NCI-H2081 (cell line): ENCODE measurements around the gene ARHGAP23.

Experiments
- DNase-seq, 2 experiments: peaks; one replicate each; lab custom pipeline; 2025; lab: John Stamatoyannopoulos, UW

Gene ARHGAP23

DNA sequence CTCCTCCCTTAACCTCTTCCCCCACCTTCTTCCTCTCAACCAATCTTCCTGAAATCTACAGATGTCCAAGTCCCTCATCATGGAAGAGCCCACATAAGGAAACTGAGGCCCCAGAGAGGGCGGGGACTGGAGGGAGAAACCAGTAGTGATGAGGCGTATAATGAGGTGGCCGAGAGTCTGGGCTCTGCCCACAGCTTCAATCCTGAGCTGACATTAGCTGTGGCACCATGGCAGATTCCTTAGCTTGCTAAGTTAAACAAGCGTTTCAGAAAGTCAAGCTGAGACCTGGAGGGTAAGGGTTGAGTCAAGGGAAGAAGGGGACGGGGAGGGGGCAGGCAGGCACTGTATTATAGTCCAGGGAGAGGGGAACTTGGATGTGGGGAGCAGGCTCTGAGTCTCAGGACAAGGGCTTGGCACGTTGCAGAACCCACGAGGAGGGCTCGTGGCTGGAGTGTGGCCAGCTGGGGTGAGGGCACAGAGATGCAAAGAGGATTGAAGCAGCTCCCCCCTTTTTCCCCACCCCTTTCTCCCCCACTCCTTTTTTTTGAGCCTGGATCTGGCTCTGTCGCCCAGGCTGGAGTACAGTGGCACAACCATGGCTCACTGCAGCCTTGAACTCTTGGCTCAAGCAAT, 13.3 kb downstream of the ARHGAP23 start:
- no peak for DNase-seq

DNA sequence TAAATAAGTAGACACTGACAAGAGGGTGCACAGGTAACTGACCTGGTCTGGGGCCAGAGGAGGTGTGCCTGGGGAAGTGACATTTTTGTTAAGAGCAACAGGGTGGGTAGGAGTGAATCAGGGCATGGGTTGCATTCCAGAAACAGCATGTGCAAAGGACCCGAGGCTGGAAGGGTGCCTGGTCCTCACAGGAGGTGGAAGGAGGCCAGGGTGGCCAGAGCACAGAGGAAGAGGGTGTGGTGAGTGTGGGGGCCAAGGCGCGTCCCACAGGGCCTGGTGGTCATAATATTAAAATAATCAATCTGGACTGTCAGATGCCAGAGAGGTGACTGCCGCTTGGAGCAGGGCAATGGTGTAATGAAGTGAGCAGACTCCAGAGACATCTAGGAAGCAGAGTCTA, 14.3 kb downstream of the ARHGAP23 start:
- no peak for DNase-seq

DNA sequence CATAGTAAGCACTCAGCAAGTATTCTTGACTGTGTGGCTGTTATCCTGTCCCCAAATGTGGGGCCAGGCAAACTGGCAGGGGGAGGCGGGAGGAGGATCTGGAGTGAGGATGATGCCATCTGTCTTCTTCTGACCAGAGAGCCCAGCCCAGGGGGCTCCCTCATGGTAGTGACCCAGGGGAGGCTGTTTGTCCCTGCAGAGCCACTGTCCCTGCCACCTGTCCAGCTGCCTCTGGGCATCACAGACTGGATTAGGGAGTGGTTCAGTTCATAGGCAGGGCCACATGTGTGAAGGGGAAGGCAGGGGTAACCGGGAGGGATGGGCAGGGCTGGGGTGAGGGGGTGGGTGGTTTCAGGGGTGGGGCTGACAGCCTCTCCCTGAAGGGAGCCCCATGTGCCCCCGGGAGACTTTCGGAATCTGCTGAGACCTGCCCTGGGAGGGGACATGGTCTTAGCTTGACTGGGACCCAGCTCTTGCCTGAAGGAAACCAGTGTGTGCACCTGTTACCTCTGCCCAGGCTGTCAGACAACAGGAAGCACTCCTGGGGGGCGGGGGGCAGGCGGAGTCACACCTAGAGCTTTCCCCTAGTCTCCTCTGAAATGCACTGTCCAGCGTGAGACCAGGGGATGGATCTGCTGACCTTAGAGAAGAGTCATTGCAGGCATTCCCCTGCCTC, 15.2 kb downstream of the ARHGAP23 start:
- DNase-seq, result no peak

DNA sequence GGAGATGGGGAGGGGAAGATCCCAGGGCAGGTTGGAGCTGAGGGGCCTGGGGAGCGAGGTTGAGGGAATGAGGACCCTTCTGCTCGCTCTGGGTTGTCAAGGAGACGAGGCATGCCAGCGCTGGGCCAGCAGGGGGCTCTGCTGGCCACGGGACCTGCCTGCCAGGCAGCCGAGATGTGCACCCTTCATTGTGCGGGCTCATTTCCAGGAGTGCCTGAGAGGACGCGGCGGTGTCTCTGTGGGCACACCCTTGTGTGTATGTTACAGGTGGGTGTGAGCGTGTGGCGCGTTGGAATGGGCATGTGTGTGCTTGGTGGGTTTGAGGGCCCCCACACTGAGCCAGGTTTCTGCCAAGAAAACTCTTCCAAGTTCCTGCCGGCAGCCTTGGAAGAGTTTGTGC, 15.9 kb downstream of the ARHGAP23 start:
- DNase-seq, result peak; percentile 69 to 74

DNA sequence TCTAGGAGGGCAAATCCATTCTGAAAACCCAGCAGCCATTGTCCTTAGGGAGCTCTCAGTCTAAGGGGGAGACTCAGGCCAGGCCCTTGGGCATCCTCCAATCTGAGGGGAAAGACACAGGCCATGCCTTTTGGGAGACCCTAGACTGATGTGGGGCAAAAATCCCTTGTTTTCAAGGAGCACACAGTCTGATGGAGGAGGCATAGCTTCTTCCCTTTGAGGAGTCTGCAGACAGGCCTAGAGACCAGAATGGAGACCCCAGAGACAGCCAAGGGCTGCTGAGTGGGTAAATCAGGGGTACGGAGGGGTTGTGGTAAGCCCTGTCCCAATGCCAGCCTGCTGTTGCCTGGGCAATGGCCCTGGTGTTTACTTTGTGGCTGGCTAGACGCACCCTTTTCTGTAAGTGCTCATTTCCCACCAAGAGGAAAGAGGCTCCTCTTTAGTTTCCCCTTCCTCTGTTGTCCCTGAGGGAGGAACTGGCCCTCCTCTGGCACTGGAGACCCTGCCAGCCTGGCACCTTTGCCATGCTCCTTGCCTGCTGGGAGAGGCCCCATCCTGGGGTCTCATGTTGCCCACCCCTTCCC, 19.3 kb downstream of the ARHGAP23 start:
- no peak for DNase-seq

DNA sequence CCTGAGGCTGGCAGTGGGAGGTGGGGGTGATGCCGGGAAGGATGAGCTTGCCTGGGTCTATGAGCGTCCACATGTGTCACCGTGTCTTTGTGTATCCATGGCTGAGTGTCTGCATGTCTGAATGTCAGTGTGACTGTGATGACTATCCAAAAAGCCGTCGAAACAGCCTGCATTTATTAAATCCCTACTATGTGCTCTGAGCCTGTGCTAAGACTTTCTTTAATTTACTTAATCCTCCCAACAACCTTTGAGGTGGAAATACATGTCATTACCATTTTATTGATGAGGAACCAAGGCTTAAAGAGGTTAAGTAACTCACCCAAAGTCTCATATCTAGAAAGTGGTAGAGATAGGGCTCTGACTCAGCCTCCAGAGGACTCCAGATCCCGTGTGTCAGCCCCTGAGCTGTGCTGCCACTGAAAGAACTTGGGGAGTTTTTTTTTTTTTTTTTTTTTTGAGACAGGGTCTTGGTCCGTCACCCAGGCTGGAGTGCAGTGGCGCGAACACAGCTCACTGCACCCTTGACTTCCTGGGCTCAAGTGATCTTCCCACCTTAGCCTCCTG, 20.0 kb downstream of the ARHGAP23 start:
- no peak for DNase-seq

DNA sequence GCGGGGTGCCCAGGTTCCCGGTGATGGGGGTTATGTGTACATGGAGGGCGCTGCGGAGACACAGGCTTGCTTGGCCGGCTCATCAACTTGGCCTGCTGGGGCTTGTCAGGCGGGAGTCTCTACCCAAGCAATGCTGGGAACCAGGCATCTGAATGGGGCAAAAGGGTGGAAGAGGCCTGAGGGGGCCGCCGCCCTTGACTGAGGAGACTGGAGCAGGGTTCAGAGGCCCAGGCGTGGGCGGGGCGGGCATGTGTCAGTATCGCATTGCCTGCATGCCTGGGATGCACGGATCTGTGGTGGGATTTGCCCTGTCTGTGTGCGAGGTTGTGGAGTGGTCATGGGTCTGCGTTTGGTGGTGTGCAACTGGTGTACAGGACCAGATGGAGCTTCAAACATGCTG, 21.1 kb downstream of the ARHGAP23 start:
- DNase-seq, result no peak

DNA sequence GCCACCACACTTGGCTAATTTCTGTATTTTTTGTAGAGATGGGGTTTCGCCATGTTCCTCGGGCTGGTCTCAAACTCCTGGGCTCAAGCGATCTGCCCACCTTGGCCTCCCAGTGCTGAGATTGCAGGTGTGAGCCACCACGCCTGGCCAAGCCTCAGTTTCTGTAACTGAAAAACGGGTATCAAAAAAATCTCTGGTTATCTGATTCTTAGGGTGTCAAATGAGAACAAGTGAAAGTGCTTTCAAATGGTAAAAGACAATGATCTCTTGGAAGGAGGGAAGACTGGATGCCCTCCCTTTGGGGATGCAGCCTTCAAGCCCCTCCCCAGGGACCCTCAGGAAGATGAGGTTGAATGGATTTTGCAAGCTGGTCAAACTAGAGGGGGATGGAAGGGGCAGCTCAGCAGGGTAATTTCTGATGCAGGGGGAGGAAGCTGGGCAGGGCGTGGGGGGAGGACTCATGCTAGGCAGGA, 22.3 kb downstream of the ARHGAP23 start:
- no peak for DNase-seq

DNA sequence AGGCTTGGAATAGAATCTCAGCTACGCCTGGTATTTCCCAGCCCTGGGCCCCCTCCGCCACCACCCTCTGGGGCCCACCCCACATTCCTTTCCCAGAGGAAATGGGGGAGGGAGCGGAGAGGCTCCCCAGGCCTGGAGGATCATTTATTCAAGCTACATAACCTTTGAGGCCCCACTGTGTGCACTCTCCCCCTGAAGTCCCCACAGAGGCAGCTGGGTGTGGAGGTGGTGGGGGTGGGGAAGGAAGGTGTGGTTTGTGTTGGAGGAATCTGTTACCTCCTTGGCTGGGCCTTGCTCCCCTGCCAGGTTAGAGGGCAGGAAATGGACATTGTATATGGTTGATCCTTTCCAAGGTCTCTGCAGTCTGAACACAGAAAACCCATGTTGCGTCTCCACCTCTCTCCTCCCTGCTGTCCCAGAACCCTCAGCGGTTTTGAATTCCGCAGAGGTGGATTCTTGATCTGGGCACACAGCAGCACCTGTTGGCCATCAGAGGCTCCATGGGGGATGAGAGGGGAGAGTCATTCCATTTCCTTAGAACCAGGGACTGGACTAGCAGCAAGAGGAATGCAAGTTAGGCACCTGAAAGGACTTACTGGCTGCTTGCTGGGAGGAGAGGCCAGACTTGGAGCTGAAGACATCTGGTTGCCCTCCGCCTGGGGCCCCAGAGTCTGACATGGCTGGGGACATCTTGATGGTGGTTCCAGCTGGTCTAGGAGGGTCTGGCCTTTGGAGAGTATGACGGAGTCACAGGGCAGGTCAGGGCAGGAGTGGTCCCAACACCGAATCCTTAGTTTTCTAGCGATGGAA, 23.0 kb downstream of the ARHGAP23 start:
- no peak for DNase-seq

DNA sequence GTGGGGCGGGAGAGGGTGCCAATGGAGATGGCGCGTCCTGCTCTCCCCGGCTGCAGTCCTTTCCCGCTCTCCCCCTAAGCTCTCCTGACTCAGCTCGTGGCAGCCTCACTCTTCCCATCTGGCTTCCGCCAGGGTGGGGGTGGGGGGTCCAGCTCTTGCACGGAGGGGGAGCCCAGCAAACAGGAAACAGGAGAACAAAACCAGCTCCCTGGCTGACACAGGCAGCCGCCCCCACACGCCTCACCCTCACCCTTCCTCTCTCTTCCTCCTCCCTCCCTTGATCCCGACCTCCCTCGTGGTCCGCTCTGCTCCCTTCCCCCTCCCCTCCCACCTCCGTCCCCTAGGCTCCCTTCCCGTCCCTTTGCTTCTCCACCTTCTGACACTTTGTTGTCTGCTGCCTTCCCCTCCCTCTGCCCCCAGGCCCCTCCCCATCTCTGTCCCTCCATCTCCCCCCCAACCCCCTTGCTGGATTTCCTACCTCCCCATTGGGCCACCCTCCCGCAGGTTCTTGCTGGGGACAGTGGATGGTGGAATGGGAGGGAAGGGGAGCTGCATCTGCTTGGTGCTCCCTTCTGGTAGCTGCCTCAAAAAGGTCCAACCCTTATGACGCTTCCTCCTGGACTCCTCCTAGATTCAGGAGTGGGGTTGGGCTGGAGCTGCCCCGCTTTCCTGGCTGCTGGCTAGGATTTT, 23.7 kb downstream of the ARHGAP23 start:
- no peak for DNase-seq

DNA sequence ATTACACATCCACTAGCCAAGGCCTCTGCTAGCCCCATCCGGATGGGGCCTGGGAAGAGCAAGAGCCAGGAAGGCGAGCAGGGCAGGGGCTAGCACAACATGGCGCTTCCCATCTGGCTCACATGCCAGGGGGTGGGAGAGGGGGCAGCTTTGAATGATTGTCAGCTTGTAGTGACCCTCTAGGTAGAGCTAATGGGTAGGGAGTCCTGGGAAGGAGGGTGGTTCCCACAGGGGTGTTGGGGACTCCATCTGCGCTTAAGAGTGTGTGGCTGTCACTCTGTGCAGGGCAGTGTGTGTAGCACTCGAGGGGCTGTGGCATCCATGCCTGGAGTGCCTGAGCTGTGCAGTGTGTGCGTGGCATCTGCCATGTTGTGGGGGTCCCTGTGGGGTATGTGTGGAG, 24.5 kb downstream of the ARHGAP23 start:
- no peak for DNase-seq

DNA sequence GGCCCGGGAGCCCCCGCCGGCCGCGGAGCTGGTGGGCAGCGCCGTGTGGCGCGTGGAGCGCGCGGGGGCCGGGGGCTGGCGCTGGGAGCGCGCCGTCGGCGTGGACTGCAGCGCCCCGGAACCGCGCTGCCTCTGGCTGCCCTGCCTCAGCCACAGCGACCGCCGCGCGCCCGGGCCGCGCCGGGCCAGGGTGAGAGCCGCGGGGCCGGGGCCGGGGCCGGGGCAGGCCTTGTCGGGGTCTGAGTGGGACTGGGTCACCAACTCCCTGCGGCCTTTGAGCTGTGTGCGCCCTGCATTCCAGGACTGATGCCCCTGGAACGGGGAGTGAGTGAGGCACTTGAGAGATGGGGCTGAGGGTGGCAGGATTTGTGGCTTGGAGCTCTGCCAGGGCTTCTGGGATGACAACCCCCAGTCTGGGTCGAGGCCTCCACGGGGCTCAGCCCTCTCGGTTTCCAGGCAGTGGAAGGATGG, 25.7 kb downstream of the ARHGAP23 start:
- DNase-seq, result no peak

DNA sequence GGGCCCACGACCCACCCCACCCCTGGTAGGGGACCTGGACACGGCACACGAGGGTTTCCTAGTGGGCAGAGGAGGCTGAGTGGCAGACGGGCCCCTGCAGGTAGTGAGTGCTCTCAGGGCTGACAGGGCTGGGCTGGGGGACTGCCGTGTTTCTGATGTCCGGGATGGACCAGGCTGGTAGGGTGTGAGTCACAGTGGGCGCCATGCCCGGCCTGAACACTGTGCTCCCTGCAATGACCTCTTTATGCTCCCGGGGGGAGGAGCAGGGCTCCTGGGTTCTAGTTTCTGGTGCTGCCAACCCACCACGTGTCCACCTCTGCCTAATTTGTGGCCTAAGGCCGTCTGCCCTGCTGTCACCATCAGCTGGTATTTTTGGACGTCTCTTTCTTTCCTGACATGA, 26.3 kb downstream of the ARHGAP23 start:
- DNase-seq, result no peak

DNA sequence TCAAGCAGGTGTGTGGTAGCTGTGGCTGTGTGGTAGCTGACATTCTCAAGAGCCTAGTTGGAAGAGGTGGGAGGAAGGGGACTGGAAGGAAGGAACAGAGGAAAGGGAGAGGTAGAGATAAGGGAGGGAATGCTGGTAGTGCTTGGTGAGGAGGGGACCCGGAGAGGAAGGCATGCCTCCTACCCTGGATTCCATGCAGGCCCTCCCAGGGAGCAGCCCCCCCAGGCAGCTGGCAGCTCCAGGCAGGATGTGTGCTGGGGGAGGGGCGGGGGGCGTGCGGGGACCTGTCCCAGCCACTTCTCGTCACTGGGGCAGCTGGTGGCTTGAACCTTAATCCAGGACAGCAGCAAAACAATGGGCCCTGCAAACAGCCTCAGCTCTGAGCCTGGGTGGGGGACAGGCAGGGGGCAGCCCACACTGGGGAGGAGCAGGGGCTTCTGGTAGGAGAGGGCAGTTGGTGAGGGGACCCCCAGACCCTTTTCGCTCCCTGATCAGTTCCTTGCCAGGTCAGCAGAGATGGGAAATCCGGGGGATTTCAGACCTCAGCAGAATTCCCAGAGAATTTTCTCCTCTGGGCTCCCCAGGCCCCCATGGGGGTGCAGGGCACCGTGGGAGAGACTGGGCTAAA, 27.1 kb downstream of the ARHGAP23 start:
- DNase-seq, result peak in 1 of 2 experiments; percentile 31

DNA sequence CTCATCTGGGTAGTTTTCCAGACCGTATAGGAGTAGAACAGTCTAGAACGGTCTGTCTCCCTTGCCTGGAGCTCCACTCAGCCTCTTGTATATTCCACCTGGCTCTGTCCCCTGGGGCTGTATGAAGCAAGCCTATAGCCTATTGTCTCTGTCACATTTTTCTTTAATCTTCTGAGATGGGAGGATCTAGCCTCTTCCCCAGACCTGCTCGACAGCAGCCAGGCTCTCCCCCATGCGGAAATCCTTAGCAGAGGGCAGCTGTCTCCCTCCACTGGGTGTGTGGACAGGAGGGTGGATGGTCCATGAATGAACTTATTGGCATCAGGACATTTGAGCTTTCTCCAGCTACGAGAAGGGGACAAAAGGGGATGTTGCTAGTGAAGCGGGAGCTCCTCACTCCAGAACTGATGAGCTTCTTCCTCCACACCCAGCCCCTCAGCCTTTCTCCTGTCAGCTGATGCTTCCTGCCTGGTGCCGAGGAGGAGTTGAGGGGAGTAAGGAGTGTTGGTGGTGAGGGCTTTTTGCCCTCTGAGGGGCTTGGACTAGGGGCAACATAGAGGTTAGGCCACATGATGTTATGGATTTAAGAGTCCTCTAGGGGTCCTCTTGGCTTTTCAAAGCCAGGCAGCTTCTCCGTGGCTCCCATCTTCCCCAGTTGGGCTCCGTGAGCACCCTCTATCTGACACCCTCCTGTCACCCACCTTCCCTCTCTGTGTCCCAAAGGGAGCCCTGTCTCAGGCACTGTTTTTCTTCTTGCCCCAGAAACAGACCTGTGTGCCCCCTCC, 28.0 kb downstream of the ARHGAP23 start:
- no peak for DNase-seq

DNA sequence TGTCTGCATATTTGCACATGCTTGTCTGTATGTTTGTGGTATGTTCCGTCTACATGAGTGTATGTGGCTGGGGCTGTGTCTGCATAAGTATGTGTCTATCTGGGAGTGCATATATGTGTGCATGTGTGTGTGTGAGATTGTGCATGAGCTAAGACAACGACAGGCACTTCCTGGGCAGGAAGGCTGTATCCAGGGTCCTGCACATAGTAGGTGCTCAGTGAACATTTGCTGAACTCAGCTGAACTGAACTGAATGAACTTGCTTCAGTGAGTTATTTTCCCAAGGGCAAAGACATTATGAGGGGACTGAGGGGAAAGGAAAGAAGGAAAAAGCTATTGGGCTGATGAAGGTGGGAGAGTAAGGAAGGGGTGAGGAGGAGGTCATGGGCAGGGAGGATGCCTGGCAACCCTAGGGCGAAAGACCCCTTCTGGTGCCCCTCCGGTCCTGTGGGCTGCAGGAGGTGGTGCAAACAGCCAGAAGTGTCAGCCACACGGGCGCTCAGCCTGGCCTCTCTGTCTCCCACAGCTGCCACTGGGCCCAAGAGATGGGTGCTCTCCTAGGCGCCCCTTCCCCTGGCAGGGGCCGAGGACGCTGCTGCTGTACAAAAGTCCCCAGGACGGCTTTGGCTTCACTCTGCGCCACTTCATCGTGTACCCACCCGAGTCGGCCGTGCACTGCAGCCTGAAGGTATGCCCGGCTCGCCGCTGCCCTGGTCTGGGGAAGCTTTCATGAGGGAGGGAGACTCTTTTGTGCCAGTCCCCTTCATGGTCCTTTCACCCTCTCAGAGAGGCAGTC, 29.5 kb downstream of the ARHGAP23 start:
- no peak for DNase-seq

DNA sequence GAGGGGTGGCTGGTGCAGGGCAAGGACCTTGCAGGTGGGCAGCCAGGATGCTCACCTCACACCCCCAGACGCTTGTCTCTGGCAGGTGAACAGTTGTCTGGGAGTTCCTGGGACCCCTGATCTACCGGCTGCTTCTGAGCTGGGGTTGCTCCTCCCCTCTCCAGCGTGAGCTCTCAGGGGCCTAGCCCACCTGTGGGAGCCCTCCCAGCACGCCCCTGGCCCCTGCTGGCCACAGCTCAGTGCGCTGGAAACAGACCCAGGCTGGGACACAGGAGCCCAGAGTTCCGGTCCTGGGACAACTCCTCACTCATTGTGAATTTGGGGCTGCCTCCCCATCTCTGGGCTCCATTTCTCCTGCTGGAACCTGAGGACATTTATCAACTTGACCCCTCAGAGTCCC, 30.3 kb downstream of the ARHGAP23 start:
- no peak for DNase-seq

DNA sequence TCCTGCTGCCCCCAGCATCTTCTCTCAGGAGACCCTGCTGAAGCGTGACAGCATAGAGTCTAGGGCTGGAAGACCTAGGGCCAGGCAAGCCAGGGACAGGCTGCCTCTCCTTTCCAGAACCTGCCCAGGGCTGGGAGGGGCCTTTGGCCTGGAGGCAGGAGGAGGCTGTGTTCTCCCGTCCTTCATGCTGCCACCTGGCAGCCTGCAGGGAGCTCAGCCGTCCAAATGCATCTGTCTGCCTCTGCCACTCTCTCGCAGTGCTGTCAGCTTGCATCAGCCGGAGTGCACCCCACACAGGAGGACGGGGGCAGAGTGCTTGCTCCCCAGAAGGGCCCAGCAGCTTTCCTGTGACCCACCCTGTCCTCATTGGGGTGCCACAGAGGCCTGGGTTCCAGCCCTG, 31.3 kb downstream of the ARHGAP23 start:
- no peak for DNase-seq

DNA sequence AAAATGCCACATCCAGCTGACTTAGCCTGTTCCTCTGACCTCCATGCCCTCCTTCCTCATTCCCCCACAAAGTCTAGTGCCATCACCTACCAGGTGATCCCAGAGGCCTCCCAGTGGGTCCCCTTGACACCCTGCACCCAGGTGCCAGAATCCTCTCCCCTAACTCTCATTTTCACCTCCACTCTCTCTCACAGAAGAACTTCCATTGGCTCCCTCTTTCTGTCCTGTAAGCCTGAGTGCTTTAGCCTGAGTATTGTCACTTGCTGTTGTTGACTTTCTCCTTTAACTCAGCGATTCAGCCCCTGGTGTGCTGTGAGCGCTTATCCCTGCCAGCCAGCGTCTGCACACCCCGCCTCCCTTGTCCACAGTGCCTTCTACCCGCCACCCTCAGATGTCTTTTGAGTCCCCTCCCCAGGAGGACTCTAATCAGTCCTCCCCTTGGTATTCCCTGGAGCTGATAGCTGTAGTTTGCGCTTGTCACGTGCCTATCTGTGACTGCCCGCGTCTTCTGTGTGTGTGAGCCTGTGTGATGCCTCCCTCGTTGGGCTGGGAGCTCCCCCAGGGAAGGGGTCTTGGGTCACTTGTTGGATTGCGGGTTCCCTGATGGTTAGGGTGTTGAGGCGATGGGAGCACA, 31.9 kb downstream of the ARHGAP23 start:
- DNase-seq, result peak in 1 of 2 experiments; percentile 36
